GM12872 (cell line): ENCODE data around the gene ADH7.

ENCODE experiments used
- TF ChIP-seq, protein P1 (sequence below): IDR thresholded peaks from 3 replicates; pipeline ENCODE4 v1.5.1; 2011; ENCODE audit warnings: low read depth, mild to moderate bottlenecking, low read length, moderate library complexity; ENCODE audit not compliant: insufficient read depth

ADH7 gene

DNA sequence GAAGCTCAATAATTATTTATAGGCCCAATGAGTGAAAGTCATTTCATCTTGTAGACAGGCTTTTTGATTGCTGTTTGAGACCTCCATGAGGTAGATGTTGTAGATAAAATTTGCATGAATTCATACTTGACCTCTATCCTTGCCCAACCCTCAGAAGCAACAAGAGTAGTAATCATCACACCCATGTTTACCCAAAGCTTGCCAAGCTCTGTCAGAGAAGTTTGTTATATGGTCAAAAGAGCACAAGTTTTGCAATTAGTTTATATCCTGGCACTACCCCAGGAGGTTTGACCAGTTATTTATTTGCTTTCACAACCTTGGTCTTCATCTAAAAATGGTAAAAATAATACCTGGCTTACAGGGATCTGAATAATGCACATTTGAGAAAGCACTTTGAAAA, 20.7 kb downstream of the ADH7 start:
- TF ChIP-seq, protein P1, sequence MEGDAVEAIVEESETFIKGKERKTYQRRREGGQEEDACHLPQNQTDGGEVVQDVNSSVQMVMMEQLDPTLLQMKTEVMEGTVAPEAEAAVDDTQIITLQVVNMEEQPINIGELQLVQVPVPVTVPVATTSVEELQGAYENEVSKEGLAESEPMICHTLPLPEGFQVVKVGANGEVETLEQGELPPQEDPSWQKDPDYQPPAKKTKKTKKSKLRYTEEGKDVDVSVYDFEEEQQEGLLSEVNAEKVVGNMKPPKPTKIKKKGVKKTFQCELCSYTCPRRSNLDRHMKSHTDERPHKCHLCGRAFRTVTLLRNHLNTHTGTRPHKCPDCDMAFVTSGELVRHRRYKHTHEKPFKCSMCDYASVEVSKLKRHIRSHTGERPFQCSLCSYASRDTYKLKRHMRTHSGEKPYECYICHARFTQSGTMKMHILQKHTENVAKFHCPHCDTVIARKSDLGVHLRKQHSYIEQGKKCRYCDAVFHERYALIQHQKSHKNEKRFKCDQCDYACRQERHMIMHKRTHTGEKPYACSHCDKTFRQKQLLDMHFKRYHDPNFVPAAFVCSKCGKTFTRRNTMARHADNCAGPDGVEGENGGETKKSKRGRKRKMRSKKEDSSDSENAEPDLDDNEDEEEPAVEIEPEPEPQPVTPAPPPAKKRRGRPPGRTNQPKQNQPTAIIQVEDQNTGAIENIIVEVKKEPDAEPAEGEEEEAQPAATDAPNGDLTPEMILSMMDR: no peak

DNA sequence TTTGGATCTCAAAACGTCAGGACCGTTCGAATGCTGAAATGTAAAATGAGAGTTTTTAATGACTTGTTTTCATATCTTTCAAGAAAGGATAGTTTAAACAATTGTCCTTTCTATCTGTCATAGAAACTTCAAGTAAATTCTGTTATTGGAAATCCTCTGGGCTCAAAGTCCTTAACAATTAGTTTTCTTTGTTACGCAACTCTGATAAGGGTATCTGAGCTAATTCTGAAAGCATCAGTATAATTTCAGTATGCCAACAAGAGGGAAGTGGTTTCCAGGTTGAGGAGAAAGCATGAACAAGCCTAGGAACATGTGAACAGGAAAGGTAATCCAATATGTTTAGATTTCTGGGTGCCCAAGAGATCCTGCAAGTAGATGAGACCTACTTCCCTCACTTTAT, 22.0 kb downstream of the ADH7 start:
- TF ChIP-seq, protein P1: no peak

DNA sequence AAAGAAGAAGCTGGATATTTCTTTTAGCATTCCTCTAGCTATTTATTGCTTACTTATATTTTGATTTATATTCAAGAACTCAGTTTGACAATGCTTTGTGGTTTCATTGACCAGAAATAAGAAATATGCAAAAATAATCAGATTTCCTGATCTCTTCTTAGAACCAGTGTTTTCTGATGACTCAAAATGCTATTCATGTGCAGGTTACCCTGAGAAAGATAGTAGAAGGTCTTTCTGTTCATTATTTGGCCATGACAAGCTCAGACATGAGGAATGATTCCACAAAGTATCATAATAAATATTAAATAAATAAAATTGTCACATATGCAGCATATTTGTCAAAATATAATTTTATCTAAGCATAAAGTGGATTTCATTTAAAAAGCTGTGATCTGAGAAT, 24.1 kb downstream of the ADH7 start:
- TF ChIP-seq, protein P1: no peak

DNA sequence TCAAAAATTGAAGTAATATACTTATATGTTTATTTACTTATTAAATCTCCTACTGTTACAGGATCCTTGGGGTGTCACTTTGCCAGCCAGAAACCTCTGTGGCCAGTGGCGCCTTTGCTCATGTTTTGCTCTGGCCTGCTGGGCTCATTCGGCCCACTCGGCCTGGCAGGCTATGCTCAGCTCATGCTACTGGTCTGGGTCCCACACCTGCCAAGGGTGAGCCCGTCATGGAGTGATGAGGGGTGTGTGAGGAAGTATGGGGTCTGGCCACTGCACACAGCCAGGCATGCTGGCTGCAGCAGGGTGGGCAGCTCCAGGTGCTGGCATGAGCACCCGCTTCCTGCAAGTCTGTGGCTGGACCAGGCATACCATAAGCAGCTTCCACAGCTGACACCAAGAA, 25.1 kb downstream of the ADH7 start:
- TF ChIP-seq, protein P1: no peak

DNA sequence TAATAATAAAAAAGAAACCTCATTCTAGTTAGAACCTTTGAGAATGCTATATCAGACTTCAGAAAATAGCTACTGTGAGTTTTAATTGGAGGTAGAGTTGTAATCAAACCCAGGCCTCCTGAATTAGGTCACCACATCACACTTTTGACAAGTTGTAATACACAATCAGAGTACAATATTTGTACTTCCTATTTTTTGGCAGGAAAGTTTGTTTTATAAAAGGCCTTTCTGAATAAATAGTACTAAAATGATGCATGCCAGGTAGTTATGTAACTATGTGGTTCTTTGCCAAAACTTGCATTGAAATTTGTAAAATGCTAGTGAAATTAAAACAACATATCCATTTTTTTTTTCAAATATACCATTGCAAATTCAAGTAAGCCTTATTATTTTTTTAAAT, 26.8 kb downstream of the ADH7 start:
- TF ChIP-seq, protein P1: no peak

DNA sequence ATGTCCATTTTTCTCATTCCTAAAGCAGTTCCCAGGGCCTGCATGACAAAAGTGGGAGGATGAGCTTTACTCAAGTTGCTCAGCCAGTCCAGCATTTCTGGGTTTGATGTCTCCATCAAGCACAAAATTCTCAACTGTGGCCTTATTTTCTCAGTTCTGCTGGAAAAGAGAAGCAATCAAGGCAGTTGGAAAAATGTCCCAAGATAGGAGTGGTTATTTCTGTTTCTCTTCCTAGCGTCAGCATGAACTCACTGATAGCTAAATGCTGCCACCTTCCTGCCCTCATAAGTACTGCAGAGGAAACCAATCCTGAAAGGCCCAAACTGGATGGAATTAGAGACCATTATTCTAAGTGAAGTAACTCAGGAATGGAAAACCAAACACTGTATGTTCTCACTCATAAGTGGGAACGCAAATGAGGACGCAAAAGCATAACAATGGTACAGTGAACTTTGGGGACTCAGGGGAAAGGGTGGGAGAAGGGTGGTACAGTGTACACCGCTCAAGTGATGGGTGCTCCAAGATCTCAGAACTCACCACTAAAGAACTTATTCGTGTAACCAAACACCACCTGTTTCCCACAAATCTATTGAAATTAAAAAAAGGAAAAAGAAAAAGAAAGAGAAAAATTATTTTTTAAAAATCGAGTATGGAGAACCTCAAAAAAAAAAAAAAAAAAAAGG, 29.6 kb downstream of the ADH7 start:
- TF ChIP-seq, protein P1: peak; percentile 80

DNA sequence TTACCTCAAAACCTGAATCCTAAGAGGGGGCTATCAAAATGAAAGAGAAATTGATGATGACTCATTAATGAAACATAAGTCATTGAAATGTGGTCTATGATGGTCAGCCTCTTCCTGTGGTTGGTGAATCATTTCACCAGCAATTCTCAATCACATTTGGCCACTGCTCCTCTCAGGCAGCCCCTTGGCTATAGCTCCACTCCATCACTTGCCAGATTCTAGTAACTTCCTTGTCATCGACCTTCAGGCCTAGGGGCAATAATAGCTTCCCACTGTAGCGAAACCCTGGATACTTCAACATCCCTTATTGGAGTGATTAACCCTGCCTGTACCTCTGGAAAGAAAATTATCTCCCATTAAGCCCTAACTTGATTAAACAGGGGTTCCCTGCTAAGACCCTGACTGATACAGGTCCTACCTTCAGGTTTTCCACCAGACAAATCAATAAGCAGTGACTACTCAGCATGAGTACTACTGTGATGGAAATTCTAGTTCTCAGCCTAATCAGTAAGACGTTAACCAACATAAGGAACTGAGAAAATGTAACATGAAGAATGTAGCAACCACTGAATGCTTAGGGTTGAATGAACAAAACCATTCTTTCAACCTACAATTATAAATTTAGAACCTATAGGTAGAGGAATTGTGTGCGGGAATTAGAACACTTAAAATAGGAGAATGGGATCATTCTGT, 30.4 kb downstream of the ADH7 start:
- TF ChIP-seq, protein P1: no peak
